MG63 (cell line): Measurements from ENCODE around the gene RAB4A. TPM values are rescaled to one million over a fixed set of nuclear protein-coding genes. Genes with fewer than 3 reads are reported as not detected.

Experiments
- DNase-seq: peaks from one replicate; pipeline ENCODE4 v3.0.0-alpha.2; 2020
- H3K27me3 ChIP-seq: fragments of 250-450 bp; sonication (Bioruptor Pico); 2 replicates; pipeline ENCODE4 v1.5.1; 2020; ENCODE audit warnings: mild to moderate bottlenecking, moderate library complexity
- H3K36me3 ChIP-seq: fragments of 250-450 bp; sonication (Bioruptor Pico); 2 replicates; pipeline ENCODE4 v1.5.1; 2020; ENCODE audit warnings: mild to moderate bottlenecking, moderate library complexity
- H3K4me3 ChIP-seq: fragments of 250-450 bp; sonication (Bioruptor Pico); 2 replicates; pipeline ENCODE4 v1.5.1; 2020; ENCODE audit warnings: mild to moderate bottlenecking, moderate library complexity
- H3K9me3 ChIP-seq: fragments of 250-450 bp; sonication (Bioruptor Pico); 2 replicates; pipeline ENCODE4 v1.5.1; 2020; ENCODE audit warnings: mild to moderate bottlenecking, moderate library complexity
- total RNA-seq: library from RNA; depleted of rRNA; stranded (reverse); fragments of >200 nt; shearing (Covaris generic); gene quantifications from 2 replicates; pipeline ENCODE4 v1.2.3, GENCODE V29; 2014; ENCODE audit warnings: low replicate concordance

RAB4A gene
- total RNA-seq, 1 experiment from 2014 or later = 73.9 TPM

DNA sequence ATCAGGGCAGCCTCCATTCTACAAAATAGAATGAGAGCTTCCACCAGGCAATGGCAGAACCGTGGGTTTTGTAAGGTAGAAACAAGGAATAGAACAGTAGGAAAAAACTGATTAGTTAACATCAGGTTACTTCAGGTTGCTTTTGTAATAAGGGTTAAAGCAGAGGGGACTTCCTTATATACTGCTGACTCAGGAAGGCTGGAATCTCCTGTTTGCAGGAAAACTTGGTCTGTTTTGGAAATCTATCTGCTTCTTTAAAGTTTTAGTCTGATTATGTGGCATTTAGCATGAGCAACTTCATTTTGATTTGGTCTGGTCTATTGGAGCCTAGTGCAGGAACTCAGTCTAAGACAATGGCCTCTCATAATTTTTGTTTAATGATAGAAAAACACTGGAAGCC is 32.7 kb upstream of the RAB4A start:
- H3K36me3 ChIP-seq = no peaks in the 10 kb centered on the region
- DNase-seq = no peak
- H3K4me3 ChIP-seq = no peak overlapping the region
- H3K27me3 ChIP-seq = no peaks in the 10 kb centered on the region
- H3K9me3 ChIP-seq = no peaks in the 10 kb centered on the region

DNA sequence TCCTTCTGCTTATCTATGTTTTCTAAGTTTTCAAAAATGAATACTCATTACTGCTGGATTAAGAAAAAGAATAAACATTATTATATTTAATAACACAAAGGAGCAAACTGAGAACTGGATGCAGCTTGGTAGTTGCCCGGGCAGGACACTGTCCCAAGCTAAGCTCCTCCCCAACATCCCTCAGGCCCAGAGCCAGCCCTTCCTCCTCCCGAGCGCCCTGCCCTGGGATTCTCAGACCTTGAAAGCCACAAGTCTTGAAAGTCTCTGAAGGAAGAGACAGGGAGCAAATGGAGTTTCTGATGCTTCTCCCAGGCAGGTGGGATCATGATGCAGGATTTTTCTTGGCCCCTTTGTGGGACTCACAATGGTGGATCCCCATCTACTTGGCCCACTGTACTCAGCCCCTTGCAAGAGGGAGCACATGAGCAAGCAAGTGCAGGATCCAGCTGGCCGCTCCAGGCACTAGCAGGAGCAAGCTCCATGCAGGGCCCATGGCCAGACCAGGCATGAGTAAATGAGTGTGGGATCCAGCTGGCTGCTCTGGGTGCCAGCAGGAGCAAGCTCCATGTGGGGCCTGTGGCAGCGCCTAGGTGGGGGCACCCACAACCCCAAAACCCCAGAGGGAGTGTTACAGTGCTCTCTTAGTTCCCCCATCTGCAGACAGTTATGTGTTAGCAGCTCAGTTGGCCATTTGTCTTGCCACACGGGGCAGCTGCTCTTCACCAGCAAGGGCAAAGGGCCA is 32.1 kb upstream of the RAB4A start:
- Histone ChIP-seq H3K36me3 (no peaks in the 10 kb centered on the region), H3K9me3 (peaks cover 1% of the 10 kb centered on the region), H3K27me3 (no peaks in the 10 kb centered on the region), H3K4me3 (no peak overlapping the region)
- DNase-seq = peak; percentile 85

DNA sequence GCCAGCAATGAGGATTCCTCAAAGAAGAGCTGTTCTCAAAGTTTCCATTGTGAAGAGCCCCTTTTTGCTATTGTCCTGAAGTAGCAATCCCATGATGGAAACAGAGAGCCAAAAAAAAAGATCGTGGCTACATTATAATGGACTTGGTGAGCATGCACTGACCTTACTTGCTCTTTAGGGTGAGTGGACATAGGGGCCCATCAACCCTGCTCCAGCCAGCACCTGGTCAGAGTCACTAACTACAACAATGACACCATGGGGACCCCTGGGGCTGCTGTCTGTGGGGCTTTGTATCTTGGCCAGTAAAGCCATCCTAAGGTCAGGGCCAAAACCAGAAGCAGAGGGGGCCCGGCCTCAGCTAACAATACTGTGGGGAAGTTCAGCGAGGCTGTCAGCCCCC is 30.4 kb upstream of the RAB4A start:
- no peaks in the 10 kb centered on the region for H3K36me3 ChIP-seq
- no peaks in the 10 kb centered on the region for H3K27me3 ChIP-seq
- no peak overlapping the region for H3K4me3 ChIP-seq
- no peak for DNase-seq
- H3K9me3 ChIP-seq = peaks cover 6% of the 10 kb centered on the region

DNA sequence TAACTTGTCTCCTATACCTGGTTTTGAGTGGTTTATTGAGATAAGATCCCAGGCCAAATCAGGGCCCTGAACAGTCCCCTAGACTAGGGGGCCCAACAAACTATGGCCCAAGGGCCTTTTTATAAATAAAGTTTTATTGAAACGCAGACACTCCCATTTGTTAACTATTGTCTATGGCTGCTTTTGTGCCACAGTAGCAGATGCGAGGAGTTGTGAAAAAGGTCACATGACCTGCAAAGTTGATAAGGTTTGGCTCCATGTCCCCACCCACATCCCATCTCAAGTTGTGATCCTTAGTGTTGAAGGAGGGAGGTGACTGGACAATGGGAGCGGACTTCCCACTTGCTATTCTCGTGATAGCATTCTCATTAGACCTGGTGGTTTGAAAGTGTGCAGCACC is 29.5 kb upstream of the RAB4A start:
- no peak overlapping the region for H3K4me3 ChIP-seq
- no peak for DNase-seq
- H3K27me3 ChIP-seq = no peaks in the 10 kb centered on the region
- H3K9me3 ChIP-seq = peaks cover 6% of the 10 kb centered on the region
- no peaks in the 10 kb centered on the region for H3K36me3 ChIP-seq

DNA sequence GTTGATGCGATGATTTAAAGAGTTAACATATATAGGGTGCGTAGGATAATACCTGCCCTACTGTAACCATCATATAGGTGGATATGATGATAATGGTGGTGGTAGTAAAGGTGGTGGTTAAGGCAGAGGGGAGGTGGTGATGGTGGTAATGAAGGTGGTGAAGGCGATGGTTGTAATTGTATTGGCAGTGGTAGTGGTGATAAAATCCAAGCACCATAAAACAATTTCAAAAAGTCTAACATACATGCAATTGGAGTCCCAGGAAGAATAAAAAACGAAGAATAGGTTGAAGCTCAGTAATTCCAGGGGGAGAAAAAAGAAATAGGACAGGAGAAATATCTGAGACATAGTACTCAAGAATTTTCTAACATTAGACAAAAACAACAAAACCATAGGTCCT is 27.3 kb upstream of the RAB4A start:
- DNase-seq = no peak
- H3K4me3 ChIP-seq = no peak overlapping the region
- H3K36me3 ChIP-seq = no peaks in the 10 kb centered on the region
- H3K27me3 ChIP-seq = no peaks in the 10 kb centered on the region
- peaks cover 6% of the 10 kb centered on the region for H3K9me3 ChIP-seq

DNA sequence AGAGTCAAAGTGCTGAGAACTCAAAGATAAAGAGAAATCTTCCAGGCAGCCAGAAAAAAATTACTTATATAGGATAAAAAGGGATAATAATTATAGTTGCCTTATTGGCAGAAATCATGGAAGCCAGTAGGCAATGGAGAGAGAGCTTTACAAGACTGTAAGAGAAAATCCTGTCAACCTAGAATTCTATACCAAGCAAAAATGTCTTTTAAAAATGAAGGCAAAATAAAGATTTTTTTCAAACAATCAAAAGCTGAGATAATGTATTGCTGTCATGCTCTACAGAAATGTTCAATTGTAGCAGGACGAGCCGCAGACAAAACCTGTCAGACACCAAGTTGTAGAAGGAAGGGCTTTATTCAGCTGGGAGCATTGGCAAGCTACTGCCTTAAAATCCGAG is 26.8 kb upstream of the RAB4A start:
- H3K9me3 ChIP-seq = peaks cover 6% of the 10 kb centered on the region
- H3K4me3 ChIP-seq = no peak overlapping the region
- H3K27me3 ChIP-seq = no peaks in the 10 kb centered on the region
- DNase-seq = no peak
- no peaks in the 10 kb centered on the region for H3K36me3 ChIP-seq

DNA sequence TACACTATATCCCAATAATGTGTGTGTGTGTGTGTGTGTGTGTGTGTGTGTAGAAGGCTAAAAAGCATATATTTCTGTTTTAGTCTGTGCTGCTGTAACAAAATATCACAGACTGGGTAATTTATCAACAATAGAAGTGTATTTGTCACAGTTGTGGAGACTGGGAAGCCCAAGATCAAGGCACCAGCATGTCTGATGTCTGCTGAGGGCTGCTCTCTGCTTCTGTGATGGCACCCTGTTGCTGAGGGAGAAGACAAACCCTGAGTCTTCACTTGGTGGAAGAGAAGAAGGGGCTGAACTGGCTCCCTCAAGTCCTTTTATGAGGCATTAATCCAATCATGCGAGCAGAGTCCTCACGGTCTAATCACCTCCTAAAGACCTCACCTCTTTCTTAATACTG is 23.0 kb upstream of the RAB4A start:
- Histone ChIP-seq H3K36me3 (no peaks in the 10 kb centered on the region), H3K27me3 (no peaks in the 10 kb centered on the region), H3K4me3 (no peak overlapping the region), H3K9me3 (peaks cover 6% of the 10 kb centered on the region)
- no peak for DNase-seq

DNA sequence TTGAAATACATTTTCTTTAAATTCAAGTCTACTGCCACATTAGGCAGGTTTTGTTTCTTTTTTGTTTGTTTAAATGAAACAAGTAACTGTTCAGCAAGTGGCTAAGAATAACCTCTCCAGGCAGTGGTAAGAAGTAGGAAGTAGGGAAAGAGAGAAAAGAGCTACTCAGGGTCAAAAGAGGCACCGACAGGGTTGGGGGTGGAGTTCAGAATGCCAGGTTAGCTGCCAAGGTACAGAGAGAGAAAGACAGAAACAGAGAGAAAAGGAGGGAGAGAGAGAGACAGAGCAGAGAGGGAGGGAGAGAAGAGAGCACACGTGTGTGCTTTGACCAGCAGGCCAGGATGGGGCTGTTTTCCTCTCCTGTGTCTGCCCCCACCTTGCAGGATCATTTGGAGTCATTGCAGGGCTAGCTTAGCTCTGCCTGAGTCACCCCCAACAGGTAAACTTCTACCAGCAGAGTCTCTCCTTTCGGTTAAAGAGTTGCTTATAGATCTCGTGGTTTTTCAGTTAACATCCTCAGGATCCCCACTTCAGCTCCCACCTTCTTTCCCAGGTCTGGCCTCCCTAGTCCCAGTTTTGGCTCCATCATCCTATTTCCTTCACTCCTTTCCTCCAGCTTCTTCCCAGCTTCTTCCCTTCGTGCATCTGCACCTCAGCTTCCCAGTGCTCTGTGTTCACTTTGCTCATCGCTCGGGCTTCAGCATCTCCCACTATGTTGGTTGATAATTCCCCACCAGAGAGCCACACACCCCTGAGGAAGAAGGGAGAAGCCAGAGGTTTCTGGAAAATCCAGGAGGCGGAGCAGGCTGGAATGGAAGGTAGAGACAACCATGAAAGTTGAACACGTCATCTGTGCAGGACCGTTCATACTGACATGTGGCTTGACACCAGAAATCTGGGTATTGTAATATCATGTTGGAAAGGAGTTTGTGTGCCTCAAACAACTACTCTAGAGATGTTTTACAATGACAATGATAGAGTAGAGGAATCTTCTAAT is 21.8 kb upstream of the RAB4A start:
- H3K9me3 ChIP-seq = peaks cover 2% of the 10 kb centered on the region

DNA sequence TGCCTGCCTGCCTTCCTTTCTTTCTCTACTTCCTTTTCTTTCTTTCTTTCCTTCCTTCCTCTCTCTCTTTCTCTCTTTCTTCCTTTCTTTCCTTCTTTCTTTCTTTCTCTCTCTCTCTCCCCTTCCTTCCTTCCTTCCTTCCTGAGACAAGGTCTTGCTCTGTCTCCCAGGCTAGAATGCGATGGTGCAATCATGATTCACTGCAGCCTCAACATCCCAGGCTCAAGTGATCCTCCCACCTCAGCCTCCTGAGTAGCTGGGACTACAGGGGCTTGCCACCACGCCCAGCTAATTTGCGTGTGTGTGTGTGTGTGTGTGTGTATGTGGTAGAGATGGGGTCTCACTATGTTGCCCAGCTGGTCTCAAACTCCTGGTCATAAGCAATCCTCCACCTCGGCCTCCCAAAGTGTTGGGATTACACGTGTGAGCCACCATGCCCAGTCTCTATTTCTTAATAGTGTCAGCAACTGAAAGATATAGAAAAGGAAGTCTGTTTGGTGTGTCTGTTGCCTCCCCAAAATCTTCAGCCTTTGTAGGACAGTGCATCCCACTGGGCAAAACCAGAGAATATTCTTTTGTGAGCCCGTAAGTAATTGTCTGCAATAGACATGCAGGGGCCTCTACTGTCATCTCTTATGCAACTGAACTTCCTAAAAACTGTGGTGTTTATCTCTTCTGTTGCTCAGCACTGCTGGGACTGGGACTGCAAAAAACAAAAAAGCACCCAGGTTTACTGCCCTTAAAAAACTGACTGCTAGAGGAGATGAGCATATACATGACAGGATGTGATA is 20.9 kb upstream of the RAB4A start:
- Histone ChIP-seq H3K9me3 (no peaks in the 10 kb centered on the region), H3K4me3 (no peak overlapping the region), H3K27me3 (no peaks in the 10 kb centered on the region), H3K36me3 (no peaks in the 10 kb centered on the region)
- no peak for DNase-seq

More for the DNA sequence above, 21.8 kb upstream of the RAB4A start:
- no peak for DNase-seq
- H3K27me3 ChIP-seq = no peaks in the 10 kb centered on the region
- H3K4me3 ChIP-seq = no peak overlapping the region
- H3K36me3 ChIP-seq = no peaks in the 10 kb centered on the region

DNA sequence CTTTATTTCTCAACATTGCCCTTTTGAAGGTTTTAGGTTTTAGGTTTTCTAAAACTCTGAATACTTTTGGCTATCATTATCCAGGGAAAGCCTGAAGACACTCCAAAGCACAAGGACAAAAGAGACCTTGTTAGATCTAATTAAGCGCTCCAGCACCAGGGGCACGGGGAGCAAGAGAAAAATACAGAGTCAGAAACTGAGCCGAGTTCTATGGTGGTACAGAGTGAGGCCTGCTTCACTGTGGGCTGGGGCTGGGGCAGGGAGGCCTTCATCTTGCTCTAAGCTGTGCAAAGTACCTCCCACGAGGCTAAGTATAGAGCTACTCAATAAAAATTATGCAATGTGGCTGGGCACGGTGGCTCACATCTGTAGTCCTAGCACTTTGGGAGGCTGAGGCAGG is 19.7 kb upstream of the RAB4A start:
- no peak for DNase-seq
- Histone ChIP-seq H3K4me3 (no peak overlapping the region), H3K36me3 (no peaks in the 10 kb centered on the region), H3K9me3 (no peaks in the 10 kb centered on the region), H3K27me3 (no peaks in the 10 kb centered on the region)

DNA sequence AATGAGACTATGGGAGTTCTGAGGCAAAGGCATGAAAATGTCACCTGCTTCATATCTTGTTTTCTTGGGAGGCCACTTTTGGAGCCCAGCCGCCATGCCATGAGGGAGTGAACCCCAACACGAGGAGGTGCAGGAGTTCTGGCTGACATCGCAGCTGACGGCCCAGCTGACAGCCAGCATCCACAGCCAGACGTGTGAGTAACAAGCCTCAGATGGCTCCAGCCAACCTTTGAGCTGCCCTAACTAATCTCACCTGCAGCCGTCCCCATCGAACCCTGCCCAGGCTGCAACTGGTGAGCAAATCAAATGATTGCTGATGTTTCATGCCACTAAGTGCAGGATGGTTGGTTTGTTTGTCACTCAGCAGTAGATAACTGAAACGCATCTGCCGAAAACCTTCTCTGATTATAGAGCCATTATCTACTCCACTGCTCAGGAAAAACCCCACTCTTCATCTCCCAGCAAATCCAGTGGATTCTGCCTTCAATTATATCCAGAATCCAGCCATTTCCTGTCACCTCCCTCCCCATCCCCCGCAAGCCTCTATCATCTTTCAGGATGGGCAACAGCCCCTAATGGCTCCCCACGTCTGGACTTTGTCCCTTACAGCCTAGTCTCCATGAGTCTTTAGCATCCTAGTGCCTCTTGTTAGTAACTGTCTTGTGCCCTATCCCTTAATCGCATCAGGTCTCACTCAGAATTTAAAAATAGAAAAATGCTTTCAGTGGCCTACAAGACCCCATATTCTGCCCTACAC is 18.5 kb upstream of the RAB4A start:
- no peak for DNase-seq
- no peak overlapping the region for H3K4me3 ChIP-seq
- no peaks in the 10 kb centered on the region for H3K27me3 ChIP-seq
- H3K36me3 ChIP-seq = no peaks in the 10 kb centered on the region
- H3K9me3 ChIP-seq = no peaks in the 10 kb centered on the region

DNA sequence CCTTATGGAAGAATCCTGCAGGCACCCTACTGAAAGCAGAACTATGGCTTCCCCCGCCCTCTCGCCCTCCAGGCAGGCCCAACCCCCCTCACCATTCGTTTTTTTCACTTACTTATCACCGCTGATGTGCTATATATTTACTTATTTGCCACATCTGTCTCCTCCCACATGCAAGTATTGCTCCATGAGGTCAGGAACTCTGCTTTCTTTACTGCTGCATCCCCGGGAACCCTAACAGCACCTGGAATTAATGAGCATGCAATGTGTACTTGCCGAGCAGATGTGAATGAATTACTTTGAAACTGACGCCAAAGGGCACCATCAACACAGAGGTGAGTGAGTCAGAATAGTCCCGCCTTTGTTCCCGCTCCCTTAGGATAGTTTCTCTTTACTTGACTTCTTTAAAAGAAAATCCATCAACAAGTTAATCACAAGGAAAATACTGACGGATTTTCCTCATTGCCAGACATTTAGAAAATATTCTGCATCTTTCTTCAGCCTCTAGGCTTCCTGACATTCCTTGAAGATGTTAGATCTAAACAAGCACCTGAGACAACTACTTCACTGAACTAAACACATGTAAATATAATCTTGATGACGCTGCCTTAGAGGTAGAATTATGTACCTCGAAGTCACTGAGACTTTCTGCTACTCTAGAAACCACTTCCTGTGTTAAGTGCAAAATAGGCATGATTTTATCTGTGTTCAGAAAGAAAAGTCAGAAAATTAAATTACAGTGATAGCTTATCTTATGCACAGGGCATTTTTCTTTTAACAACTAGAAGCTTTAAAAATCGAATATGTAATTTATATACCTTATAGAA is 17.5 kb upstream of the RAB4A start:
- DNase-seq = no peak
- no peaks in the 10 kb centered on the region for H3K27me3 ChIP-seq
- no peaks in the 10 kb centered on the region for H3K36me3 ChIP-seq
- no peaks in the 10 kb centered on the region for H3K9me3 ChIP-seq
- H3K4me3 ChIP-seq = no peak overlapping the region

DNA sequence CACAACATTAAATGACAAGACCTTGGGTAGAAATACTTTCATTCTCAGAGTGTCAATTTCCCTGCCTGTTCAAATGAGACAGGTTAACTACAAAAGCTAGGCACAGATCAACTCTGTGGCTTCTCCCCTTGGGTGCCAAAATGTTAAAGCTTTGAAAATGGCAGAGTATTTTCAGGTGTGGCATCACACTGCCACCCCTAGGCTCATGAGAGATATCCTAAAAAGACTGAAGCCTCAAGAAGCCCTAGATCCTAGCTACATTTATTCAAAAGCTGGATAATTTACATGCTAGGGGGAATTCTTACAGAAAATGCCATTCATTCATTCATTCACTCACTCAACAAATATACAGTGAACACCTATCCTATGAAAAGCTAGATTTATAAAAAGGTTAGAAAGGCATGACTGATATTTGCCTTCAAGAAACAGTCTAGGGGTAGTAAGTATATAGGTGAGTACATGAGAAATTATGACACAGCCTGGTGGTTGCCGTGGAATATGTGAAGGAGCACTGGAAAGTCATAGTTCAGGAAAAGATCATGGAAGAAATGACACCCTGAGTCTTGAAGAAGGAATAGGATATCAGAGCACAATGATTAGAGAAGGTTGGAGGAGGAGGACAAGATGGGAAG is 15.9 kb upstream of the RAB4A start:
- Histone ChIP-seq H3K9me3 (no peaks in the 10 kb centered on the region), H3K27me3 (no peaks in the 10 kb centered on the region), H3K36me3 (no peaks in the 10 kb centered on the region), H3K4me3 (no peak overlapping the region)
- DNase-seq = no peak

DNA sequence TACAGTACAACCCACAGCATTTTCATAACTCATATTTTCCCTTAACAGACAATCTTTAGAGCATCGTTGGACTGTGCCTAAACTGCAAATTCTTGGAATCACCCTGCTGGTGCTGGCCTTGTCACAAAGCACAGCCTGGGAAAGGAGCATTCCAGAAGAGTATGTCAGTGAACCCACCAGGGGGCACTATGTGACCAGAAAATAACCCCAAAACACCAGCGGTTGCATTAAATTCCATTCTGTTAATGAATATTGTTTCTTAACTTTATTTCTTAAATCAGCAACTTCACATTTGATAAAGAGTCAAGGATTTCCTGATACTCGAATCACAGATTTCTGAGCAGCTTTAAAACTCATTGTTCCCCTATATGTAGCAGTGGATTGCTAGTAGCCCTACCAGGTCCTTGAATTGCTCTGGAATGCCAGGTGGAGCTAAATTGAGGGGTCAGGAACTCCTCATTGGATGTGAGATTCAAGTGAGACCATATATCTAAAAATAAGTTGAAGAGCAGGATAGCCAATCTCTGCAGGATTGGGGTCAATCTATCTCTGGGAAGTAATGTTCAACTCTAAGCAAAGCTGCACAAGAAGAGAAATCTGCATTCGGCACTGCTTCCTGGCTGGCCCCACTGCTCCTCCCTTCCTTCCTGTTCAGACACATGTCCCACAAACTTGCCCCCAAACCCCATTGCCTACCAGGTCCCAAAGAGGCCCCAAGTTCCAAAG is 12.7 kb upstream of the RAB4A start:
- Histone ChIP-seq H3K27me3 (no peaks in the 10 kb centered on the region), H3K36me3 (no peaks in the 10 kb centered on the region), H3K4me3 (no peak overlapping the region), H3K9me3 (no peaks in the 10 kb centered on the region)
- DNase-seq = peak; percentile 37

DNA sequence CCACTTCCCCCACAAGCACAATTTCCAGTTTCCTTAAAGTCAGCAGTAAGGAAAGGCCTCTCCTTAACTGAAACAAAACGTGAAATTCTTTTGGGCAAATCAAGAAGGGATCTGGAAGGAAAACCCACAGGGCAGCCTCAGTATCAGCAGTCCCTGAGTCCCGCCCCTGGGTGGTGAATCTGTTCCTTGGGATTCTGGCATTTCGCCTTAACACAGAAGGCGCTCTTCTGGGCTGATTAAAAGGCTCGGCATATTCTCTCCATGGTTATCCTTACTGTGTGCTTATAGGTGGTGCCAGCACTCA is 12.2 kb upstream of the RAB4A start:
- H3K36me3 ChIP-seq = no peaks in the 10 kb centered on the region
- H3K9me3 ChIP-seq = no peaks in the 10 kb centered on the region
- H3K27me3 ChIP-seq = no peaks in the 10 kb centered on the region
- H3K4me3 ChIP-seq = no peak overlapping the region
- DNase-seq = no peak
